OCI-LY7 (cell line): ENCODE data around the gene RGMB.

Experiments used
- CTCF ChIP-seq: fragments of 200-600 bp; sonication (generic); conservative IDR thresholded peaks from 2 replicates; pipeline ENCODE4 v1.5.1; 2014; ENCODE audit warnings: mild to moderate bottlenecking, antibody characterized with exemption, low read length, moderate library complexity, mixed read lengths
- EZH2phosphoT487 ChIP-seq: fragments of 200-600 bp; sonication (generic); IDR thresholded peaks from 2 replicates; pipeline ENCODE4 v1.6.1; 2018; ENCODE audit warnings: low read depth, borderline replicate concordance, mild to moderate bottlenecking, mixed run types, antibody characterized with exemption, low read length, moderate library complexity, mixed read lengths

- TF ChIP-seq CTCF = no peak
- TF ChIP-seq EZH2phosphoT487 = no peak
These were observed 8.5 kb downstream of the RGMB start for GRCh38 chr5:98781964-98782363.
